ENCODE data around the gene CBLIF. TPM values are rescaled to one million over a fixed set of nuclear protein-coding genes. Genes with fewer than 3 reads are reported as not detected.

The CBLIF gene
- total RNA-seq, 1 experiment from 2014 or later, result not detected

DNA sequence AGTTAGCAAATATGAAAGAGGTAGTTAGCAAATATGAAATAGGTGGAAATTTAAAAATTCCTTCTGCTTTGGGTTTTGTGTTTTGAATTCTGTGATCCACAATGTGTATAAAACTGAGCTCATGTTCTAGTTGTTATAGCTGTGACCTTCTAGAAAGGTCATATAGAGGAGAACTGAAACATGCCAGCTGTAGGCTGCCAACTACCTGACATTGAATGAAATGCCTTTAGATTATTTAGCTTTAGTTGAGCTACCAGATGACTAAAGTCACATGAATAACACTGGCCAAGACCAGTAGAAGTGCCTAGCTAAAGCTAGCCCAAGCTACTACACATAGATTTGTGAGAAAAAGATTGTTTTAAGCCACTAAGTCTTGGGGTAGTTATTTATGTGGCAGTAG lies 26.8 kb upstream of the CBLIF start:
- TF ChIP-seq CTCF (conservative IDR thresholded peaks at IDR 0.05; ENCODE audit: low read depth, low read length) (no peak), EZH2 (IDR thresholded peaks at IDR 0.05; ENCODE audit: borderline replicate concordance, low read depth, low read length, poor library complexity, severe bottlenecking) (no peak)
- ChIA-PET POLR2A (ENCODE audit: low non-redundant PET) (interaction anchor here (0.7 kb wide), 1 partner anchor 10 kb away, joined by 5 read pairs; no protein-coding TSS in a partner anchor), CTCF (no interaction called here)
- intact Hi-C loops (cut with micrococcal nuclease; ENCODE audit: unreplicated experiment), result no loop called here
- no peak for DNase-seq (ENCODE audit: low spot score)
- H3K4me3 ChIP-seq (ENCODE audit: low read depth, low read length, poor library complexity, severe bottlenecking), result no peak overlapping the region
- no TSS peak for BruUV-seq (replicated peaks)
- H3K27me3 ChIP-seq (replicated peaks; ENCODE audit: insufficient read depth, low read depth, low read length, poor library complexity), result no peaks in the 10 kb centered on the region
- no peaks in the 10 kb centered on the region for H3K4me1 ChIP-seq (ENCODE audit: insufficient read depth, low read length, poor library complexity, severe bottlenecking)
- no peak overlapping the region for H3K27ac ChIP-seq (ENCODE audit: low read depth, low read length, poor library complexity, severe bottlenecking)
- no peaks in the 10 kb centered on the region for H3K9me3 ChIP-seq (ENCODE audit: low read depth, low read length, poor library complexity, severe bottlenecking)
- H3K36me3 ChIP-seq (ENCODE audit: insufficient read depth, low read length, poor library complexity, severe bottlenecking), result no peaks in the 10 kb centered on the region

- Histone ChIP-seq H3K9me3 (ENCODE audit: low read depth, low read length, poor library complexity, severe bottlenecking) (no peaks in the 10 kb centered on the region), H3K4me3 (ENCODE audit: low read depth, low read length, poor library complexity, severe bottlenecking) (no peak overlapping the region), H3K4me1 (ENCODE audit: insufficient read depth, low read length, poor library complexity, severe bottlenecking) (no peaks in the 10 kb centered on the region), H3K36me3 (ENCODE audit: insufficient read depth, low read length, poor library complexity, severe bottlenecking) (no peaks in the 10 kb centered on the region), H3K27ac (ENCODE audit: low read depth, low read length, poor library complexity, severe bottlenecking) (no peak overlapping the region), H3K27me3 (replicated peaks; ENCODE audit: insufficient read depth, low read depth, low read length, poor library complexity) (peaks cover 3% of the 10 kb centered on the region)
- intact Hi-C loops (cut with micrococcal nuclease; ENCODE audit: unreplicated experiment), result no loop called here
- no peak for TF ChIP-seq EZH2 (IDR thresholded peaks at IDR 0.05; ENCODE audit: borderline replicate concordance, low read depth, low read length, poor library complexity, severe bottlenecking)
- TF ChIP-seq CTCF (conservative IDR thresholded peaks at IDR 0.05; ENCODE audit: low read depth, low read length), result no peak
- POLR2A ChIA-PET (ENCODE audit: low non-redundant PET), result no interaction called here
- CTCF ChIA-PET, result no interaction called here
- DNase-seq (ENCODE audit: low spot score), result no peak
- BruUV-seq (replicated peaks), result no TSS peak
Observed at GRCh38 chr11:59867946-59868345, 22.6 kb upstream of the CBLIF start.

DNA sequence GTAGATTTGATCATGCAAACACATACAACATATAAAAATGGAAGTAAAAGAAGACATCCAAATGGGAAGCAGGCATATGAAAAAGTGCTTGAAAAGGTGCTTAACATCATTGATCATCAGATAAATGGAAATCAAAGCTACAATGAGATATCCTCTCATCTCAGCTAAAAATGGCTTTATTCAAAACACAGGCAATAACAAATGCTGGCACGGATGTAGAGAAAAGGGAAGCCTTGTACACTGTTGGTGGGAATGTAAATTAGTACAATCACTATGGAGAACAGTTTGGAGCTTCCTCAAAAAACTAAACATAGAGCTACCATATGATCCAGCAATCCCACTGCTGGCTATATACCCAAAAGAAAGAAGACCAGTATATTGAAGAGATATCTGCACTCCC lies 21.5 kb upstream of the CBLIF start:
- TF ChIP-seq CTCF (conservative IDR thresholded peaks at IDR 0.05; ENCODE audit: low read depth, low read length), result no peak
- no peak for TF ChIP-seq EZH2 (IDR thresholded peaks at IDR 0.05; ENCODE audit: borderline replicate concordance, low read depth, low read length, poor library complexity, severe bottlenecking)
- Histone ChIP-seq H3K9me3 (ENCODE audit: low read depth, low read length, poor library complexity, severe bottlenecking) (no peaks in the 10 kb centered on the region), H3K4me3 (ENCODE audit: low read depth, low read length, poor library complexity, severe bottlenecking) (no peak overlapping the region), H3K4me1 (ENCODE audit: insufficient read depth, low read length, poor library complexity, severe bottlenecking) (no peaks in the 10 kb centered on the region), H3K36me3 (ENCODE audit: insufficient read depth, low read length, poor library complexity, severe bottlenecking) (no peaks in the 10 kb centered on the region), H3K27me3 (replicated peaks; ENCODE audit: insufficient read depth, low read depth, low read length, poor library complexity) (peaks cover 3% of the 10 kb centered on the region), H3K27ac (ENCODE audit: low read depth, low read length, poor library complexity, severe bottlenecking) (no peak overlapping the region)
- BruUV-seq (replicated peaks), result no TSS peak
- ChIA-PET CTCF (no interaction called here), POLR2A (ENCODE audit: low non-redundant PET) (no interaction called here)
- intact Hi-C loops (cut with micrococcal nuclease; ENCODE audit: unreplicated experiment), result no loop called here
- DNase-seq (ENCODE audit: low spot score), result no peak

Data from A673 (cell line).